WTC11 (cell line): Measurements from ENCODE around the gene TCTN2. TPM values are rescaled to one million over a fixed set of nuclear protein-coding genes. Genes with fewer than 3 reads are reported as not detected.

Source experiments
- ATAC-seq: fragments of 200-7000 bp; cut with Tn5 transposase; 2 replicates; pipeline ENCODE4 v1.10.0; 2021; ENCODE audit warnings: mild to moderate bottlenecking, moderate library complexity
- CTCF ChIA-PET: fragments of 300-600 bp; sonication (Branson Sonifier 250); formaldehyde crosslinking; loops from one replicate; lab custom pipeline; 2021; ENCODE audit warnings: antibody characterized with exemption; lab: Charles Lee
- POLR2A ChIA-PET: fragments of 350-600 bp; sonication (Branson Sonifier 250); formaldehyde crosslinking; loops from one replicate; lab custom pipeline; 2021; ENCODE audit warnings: antibody characterized with exemption; lab: Charles Lee
- DNase-seq: peaks from one replicate; pipeline ENCODE4 v3.0.0; 2021; ENCODE audit warnings: low spot score
- H3K27ac Mint-ChIP-seq: 2 replicates; pipeline ENCODE4 v1.8.0; 2021; ENCODE audit warnings: mixed read lengths
- H3K27me3 Mint-ChIP-seq: 2 replicates; pipeline ENCODE4 v1.8.0; 2021; ENCODE audit warnings: low read depth, mild to moderate bottlenecking, moderate library complexity, mixed read lengths
- H3K36me3 Mint-ChIP-seq: 2 replicates; pipeline ENCODE4 v1.8.0; 2021; ENCODE audit warnings: mixed read lengths
- H3K4me1 Mint-ChIP-seq: 2 replicates; pipeline ENCODE4 v1.8.0; 2022; ENCODE audit warnings: mixed read lengths
- H3K4me3 Mint-ChIP-seq: 2 replicates; pipeline ENCODE4 v1.8.0; 2021; ENCODE audit warnings: mild to moderate bottlenecking, moderate library complexity, mixed read lengths
- H3K9me3 Mint-ChIP-seq: 2 replicates; pipeline ENCODE4 v1.8.0; 2021; ENCODE audit warnings: mixed read lengths
- AR ChIP-seq: fragments of 250-450 bp; sonication (Bioruptor Pico); IDR thresholded peaks from 2 replicates; pipeline ENCODE4 v1.9.0; 2021; ENCODE audit warnings: mild to moderate bottlenecking
- FOXK1 ChIP-seq: sonication (generic); formaldehyde crosslinking; IDR thresholded peaks from 2 replicates; pipeline ENCODE4 v1.8.0; 2022; ENCODE audit warnings: mild to moderate bottlenecking, moderate library complexity, missing genetic modification reagents
- HMGXB4 ChIP-seq: sonication (generic); formaldehyde crosslinking; IDR thresholded peaks from 2 replicates; pipeline ENCODE4 v1.8.1; 2023; ENCODE audit warnings: mild to moderate bottlenecking, moderate library complexity, missing genetic modification reagents
- NFATC4 ChIP-seq: fragments of 250-450 bp; sonication (Bioruptor Pico); IDR thresholded peaks from 2 replicates; pipeline ENCODE4 v1.9.0; 2021; ENCODE audit warnings: mild to moderate bottlenecking
- NFYB ChIP-seq: sonication (generic); formaldehyde crosslinking; conservative IDR thresholded peaks from 2 replicates; pipeline ENCODE4 v1.8.0; 2022; ENCODE audit warnings: low read depth, missing genetic modification reagents
- NR2C2 ChIP-seq: sonication (generic); formaldehyde crosslinking; IDR thresholded peaks from 2 replicates; pipeline ENCODE4 v1.8.0; 2022; ENCODE audit warnings: mild to moderate bottlenecking, missing genetic modification reagents
- NR3C1 ChIP-seq: sonication (generic); formaldehyde crosslinking; conservative IDR thresholded peaks from 2 replicates; pipeline ENCODE4 v1.8.1; 2023; ENCODE audit warnings: low read depth, mild to moderate bottlenecking, missing genetic modification reagents
- ZNF121 ChIP-seq: sonication (generic); formaldehyde crosslinking; IDR thresholded peaks from 2 replicates; pipeline ENCODE4 v1.8.0; 2023; ENCODE audit warnings: missing genetic modification reagents
- ZNF396 ChIP-seq: fragments of 250-450 bp; sonication (Bioruptor Pico); IDR thresholded peaks from 2 replicates; pipeline ENCODE4 v1.8.0; 2021; ENCODE audit warnings: mild to moderate bottlenecking, moderate library complexity, borderline replicate concordance
- ZNF423 ChIP-seq: fragments of 250-450 bp; sonication (Bioruptor Pico); IDR thresholded peaks from 2 replicates; pipeline ENCODE4 v2.1.2; 2022; ENCODE audit warnings: mild to moderate bottlenecking, moderate library complexity
- total RNA-seq: library from RNA; stranded (reverse); gene quantifications from 3 replicates; pipeline ENCODE4 v1.2.3, GENCODE V29; 2021
- TF ChIP-seq, protein P1 (sequence below): fragments of 250-450 bp; sonication (Bioruptor Pico); conservative IDR thresholded peaks from 2 replicates; pipeline ENCODE4 v1.9.0; 2021; ENCODE audit warnings: mild to moderate bottlenecking
- TF ChIP-seq, protein P2 (sequence below): sonication (generic); formaldehyde crosslinking; IDR thresholded peaks from 2 replicates; pipeline ENCODE4 v1.8.0; 2022; ENCODE audit warnings: mild to moderate bottlenecking, missing genetic modification reagents
- TF ChIP-seq, protein P3 (sequence below): sonication (generic); formaldehyde crosslinking; IDR thresholded peaks from 2 replicates; pipeline ENCODE4 v1.8.1; 2022; ENCODE audit warnings: low read depth, missing genetic modification reagents, borderline replicate concordance
- TF ChIP-seq, protein P4 (sequence below): fragments of 250-450 bp; sonication (Bioruptor Pico); IDR thresholded peaks from 2 replicates; pipeline ENCODE4 v1.9.0; 2021; ENCODE audit warnings: mild to moderate bottlenecking

Gene TCTN2
- total RNA-seq, 1 experiment from 2014 or later = 6.2 TPM

DNA sequence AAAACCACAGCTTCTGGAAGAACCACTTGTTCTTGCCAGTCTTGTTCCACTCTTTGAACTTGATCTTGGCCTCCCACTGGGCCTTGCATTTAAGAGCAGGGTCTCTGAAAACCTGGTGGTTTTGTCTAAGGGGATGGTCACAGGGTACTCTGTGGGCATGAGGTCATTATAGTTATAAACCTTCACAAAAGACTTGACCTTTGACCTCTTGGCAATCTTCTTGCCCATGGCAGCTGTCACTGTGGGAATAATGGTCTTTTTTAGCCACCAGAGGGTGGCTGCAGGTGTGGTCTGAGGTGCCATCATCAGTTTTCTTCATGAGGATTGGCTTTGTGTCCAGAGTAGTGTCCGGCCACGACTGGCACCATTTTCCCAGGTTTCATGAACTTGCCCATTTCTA is 50.3 kb downstream of the TCTN2 start:
- ChIA-PET POLR2A (no interaction called here), CTCF (no interaction called here)
- no peak overlapping the region for H3K27ac Mint-ChIP-seq
- no peak for ATAC-seq
- no peaks in the 10 kb centered on the region for H3K9me3 Mint-ChIP-seq
- no peak for DNase-seq
- H3K4me3 Mint-ChIP-seq = no peak overlapping the region
- H3K27me3 Mint-ChIP-seq = no peaks in the 10 kb centered on the region
- H3K36me3 Mint-ChIP-seq = peaks cover 26% of the 10 kb centered on the region
- no peak for TF ChIP-seq NR3C1
- TF ChIP-seq, protein P1, sequence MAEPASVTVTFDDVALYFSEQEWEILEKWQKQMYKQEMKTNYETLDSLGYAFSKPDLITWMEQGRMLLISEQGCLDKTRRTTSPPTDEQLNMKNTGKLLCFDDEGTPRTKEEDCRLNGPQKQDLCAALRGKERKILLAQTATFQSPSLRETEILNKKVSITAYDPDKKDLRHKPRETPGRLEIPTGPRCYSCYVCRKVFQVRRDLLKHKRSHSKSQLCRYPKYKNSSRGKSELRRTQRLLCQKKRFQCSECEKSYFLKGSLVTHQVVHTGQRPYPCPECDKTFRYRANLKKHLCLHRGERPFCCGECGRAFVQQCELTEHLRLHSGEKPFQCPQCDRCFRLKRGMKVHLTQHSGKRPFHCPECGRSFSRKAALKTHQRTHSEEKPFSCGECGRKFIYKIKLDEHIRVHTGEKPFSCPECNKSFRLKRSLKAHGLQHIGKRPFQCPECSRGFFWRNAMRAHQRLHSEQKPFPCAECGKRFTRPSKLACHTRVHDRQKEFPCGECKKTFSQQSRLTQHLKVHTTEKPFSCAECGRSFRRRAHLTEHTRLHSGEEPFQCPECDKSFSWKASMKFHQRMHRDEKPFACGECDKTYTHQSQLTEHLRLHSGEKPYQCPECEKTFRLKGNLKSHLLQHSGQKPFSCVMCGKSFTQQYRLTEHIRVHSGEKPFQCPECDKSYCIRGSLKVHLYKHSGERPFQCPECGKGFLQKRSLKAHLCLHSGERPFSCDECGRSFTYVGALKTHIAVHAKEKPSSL (CRISPR knock-in tag) = no peak
- no peak for TF ChIP-seq NR2C2 (CRISPR knock-in tag)
- no peaks in the 10 kb centered on the region for H3K4me1 Mint-ChIP-seq

DNA sequence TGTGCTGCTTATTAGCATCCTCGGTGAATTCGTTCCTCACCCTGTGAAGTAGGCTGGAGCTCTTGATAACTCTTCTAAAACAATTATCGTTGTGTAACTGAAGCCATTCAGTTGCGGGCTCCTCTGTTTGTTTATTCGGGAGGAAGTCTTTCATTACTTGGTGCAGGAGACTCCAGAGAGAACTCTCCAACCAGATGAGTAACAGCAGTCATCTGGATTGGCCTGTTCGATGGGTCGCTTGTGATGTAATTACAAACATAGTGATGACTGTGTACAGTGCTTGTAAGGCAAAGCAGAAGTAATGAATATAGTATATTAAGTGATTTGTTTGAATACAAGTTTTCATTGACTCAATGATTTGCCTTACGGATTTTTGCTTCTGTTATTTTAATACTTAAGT is 52.1 kb downstream of the TCTN2 start:
- TF ChIP-seq AR (CRISPR knock-in tag) (no peak), FOXK1 (CRISPR knock-in tag) (no peak), ZNF121 (CRISPR knock-in tag) (no peak), NFATC4 (CRISPR knock-in tag) (no peak), NFYB (no peak), ZNF396 (CRISPR knock-in tag) (no peak), HMGXB4 (CRISPR knock-in tag) (no peak), ZNF423 (no peak)
- TF ChIP-seq, protein P2, sequence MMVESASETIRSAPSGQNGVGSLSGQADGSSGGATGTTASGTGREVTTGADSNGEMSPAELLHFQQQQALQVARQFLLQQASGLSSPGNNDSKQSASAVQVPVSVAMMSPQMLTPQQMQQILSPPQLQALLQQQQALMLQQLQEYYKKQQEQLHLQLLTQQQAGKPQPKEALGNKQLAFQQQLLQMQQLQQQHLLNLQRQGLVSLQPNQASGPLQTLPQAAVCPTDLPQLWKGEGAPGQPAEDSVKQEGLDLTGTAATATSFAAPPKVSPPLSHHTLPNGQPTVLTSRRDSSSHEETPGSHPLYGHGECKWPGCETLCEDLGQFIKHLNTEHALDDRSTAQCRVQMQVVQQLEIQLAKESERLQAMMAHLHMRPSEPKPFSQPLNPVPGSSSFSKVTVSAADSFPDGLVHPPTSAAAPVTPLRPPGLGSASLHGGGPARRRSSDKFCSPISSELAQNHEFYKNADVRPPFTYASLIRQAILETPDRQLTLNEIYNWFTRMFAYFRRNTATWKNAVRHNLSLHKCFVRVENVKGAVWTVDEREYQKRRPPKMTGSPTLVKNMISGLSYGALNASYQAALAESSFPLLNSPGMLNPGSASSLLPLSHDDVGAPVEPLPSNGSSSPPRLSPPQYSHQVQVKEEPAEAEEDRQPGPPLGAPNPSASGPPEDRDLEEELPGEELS (CRISPR knock-in tag) = no peak
- TF ChIP-seq, protein P3, sequence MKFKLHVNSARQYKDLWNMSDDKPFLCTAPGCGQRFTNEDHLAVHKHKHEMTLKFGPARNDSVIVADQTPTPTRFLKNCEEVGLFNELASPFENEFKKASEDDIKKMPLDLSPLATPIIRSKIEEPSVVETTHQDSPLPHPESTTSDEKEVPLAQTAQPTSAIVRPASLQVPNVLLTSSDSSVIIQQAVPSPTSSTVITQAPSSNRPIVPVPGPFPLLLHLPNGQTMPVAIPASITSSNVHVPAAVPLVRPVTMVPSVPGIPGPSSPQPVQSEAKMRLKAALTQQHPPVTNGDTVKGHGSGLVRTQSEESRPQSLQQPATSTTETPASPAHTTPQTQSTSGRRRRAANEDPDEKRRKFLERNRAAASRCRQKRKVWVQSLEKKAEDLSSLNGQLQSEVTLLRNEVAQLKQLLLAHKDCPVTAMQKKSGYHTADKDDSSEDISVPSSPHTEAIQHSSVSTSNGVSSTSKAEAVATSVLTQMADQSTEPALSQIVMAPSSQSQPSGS (CRISPR knock-in tag) = no peak
- TF ChIP-seq, protein P4, sequence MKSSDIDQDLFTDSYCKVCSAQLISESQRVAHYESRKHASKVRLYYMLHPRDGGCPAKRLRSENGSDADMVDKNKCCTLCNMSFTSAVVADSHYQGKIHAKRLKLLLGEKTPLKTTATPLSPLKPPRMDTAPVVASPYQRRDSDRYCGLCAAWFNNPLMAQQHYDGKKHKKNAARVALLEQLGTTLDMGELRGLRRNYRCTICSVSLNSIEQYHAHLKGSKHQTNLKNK (CRISPR knock-in tag) = no peak
- TF ChIP-seq, all 79 proteins: peak for 0
- H3K4me1 Mint-ChIP-seq = no peaks in the 10 kb centered on the region
- no peaks in the 10 kb centered on the region for H3K27me3 Mint-ChIP-seq
- ChIA-PET CTCF (no interaction called here), POLR2A (no interaction called here)
- ATAC-seq = no peak
- no peak for DNase-seq
- H3K9me3 Mint-ChIP-seq = no peaks in the 10 kb centered on the region
- H3K4me3 Mint-ChIP-seq = no peak overlapping the region
- H3K36me3 Mint-ChIP-seq = peaks cover 42% of the 10 kb centered on the region
- no peak overlapping the region for H3K27ac Mint-ChIP-seq
